GM18867 (cell line): ENCODE data around the gene ACAD10.
"Not testable (repeated sequence)": the region's sequence is repeated elsewhere in the genome, so short reads cannot be mapped to it uniquely, and the experiment has no call there.

Experiments used
- ATAC-seq: cut with Tn5 transposase; IDR thresholded peaks from one replicate; pipeline ENCODE4 v1.9.1; 2021; ENCODE audit warnings: mild to moderate bottlenecking, moderate library complexity; ENCODE audit not compliant: unreplicated experiment

The ACAD10 gene

GRCh38 chr12:111685811-111686573 is at the start of gene ACAD10, which contains the start of gene BRAP:
TSS of gene ACAD10 (plus strand) at chr12:111686053. CDS start at chr12:111692710, 6,657 bp downstream.
TSS of gene BRAP (minus strand) at chr12:111685956. CDS start at chr12:111685792, 164 bp downstream.
- ATAC-seq = peak; percentile 90

- ATAC-seq = no peak
These were observed 49.5 kb upstream of the ACAD10 start for GRCh38 chr12:111636209-111636945.

GRCh38 chr12:111638556-111638955 is 47.3 kb upstream of the ACAD10 start:
- no peak for ATAC-seq

- ATAC-seq = no peak
These were observed 45.3 kb upstream of the ACAD10 start for GRCh38 chr12:111640506-111640905.

GRCh38 chr12:111642681-111643426 is 43.0 kb upstream of the ACAD10 start:
- no peak for ATAC-seq

GRCh38 chr12:111643427-111643826 is 42.4 kb upstream of the ACAD10 start:
- ATAC-seq = no peak

GRCh38 chr12:111645433-111645832 is 40.4 kb upstream of the ACAD10 start:
- ATAC-seq = no peak

- ATAC-seq = no peak
These were observed 34.9 kb upstream of the ACAD10 start for GRCh38 chr12:111650912-111651311.

GRCh38 chr12:111652530-111652929 is 33.3 kb upstream of the ACAD10 start:
- not testable (repeated sequence) for ATAC-seq

GRCh38 chr12:111653596-111653995 is 32.3 kb upstream of the ACAD10 start:
- no peak for ATAC-seq

GRCh38 chr12:111655356-111655755 is 30.5 kb upstream of the ACAD10 start:
- no peak for ATAC-seq

- ATAC-seq = no peak
These were observed 29.8 kb upstream of the ACAD10 start for GRCh38 chr12:111656016-111656415.

GRCh38 chr12:111664499-111664898 is 21.4 kb upstream of the ACAD10 start:
- no peak for ATAC-seq

GRCh38 chr12:111664961-111665865 is 20.6 kb upstream of the ACAD10 start:
- ATAC-seq = no peak

- ATAC-seq = no peak
These were observed 13.0 kb upstream of the ACAD10 start for GRCh38 chr12:111672822-111673381.

GRCh38 chr12:111673503-111673902 is 12.3 kb upstream of the ACAD10 start:
- ATAC-seq = no peak

GRCh38 chr12:111677186-111677585 is 8.7 kb upstream of the ACAD10 start:
- ATAC-seq = no peak

GRCh38 chr12:111684485-111685198 is 1.2 kb upstream of the ACAD10 start:
- not testable (repeated sequence) for ATAC-seq

GRCh38 chr12:111685322-111685810 is 487 bp upstream of the ACAD10 start:
- ATAC-seq = peak; percentile 2
